Esophagus muscularis mucosa (tissue), 3 donors: ENCODE measurements around the gene ZDHHC13.

Experiments
- POLR2AphosphoS5 ChIP-seq, 2 donors: sonication (generic); formaldehyde crosslinking; IDR thresholded peaks; one replicate each; pipeline ENCODE4 v1.6.1; 2017; ENCODE audit warnings: antibody characterized with exemption in 2 of 2
- TF ChIP-seq, protein P1 (sequence below), 3 experiments: fragments of 200-600 bp in 2 of 3; fragments of 450-650 bp in 1 of 3; sonication (generic) in 2 of 3; IDR thresholded peaks; one replicate each; pipeline ENCODE4 v1.5.1; 2017 to 2019; ENCODE audit warnings: antibody characterized with exemption in 3 of 3, mild to moderate bottlenecking in 2 of 3, moderate library complexity in 1 of 3

DNA sequence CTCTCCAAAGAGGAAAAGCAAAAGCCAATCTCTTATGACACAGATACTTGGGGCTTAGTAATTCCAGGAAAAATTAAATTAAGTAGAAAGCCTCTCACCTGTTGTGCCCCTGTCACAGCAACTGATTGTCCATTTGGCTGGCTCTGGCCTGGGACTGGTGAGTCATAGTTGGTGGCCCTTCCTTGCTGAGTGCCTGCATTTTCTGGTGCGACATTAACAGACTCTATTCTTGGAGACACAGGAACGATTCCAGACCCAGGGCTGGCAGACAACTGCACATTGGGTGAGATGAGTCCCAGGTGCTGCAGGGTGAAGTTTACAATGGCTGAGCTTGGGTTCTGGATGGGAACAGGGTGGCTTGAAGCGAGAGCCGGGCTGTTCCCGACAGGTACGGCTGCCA lies 108.2 kb downstream of the ZDHHC13 start:
- TF ChIP-seq POLR2AphosphoS5 (IDR thresholded peaks at IDR 0.05) = no peak
- TF ChIP-seq, protein P1, sequence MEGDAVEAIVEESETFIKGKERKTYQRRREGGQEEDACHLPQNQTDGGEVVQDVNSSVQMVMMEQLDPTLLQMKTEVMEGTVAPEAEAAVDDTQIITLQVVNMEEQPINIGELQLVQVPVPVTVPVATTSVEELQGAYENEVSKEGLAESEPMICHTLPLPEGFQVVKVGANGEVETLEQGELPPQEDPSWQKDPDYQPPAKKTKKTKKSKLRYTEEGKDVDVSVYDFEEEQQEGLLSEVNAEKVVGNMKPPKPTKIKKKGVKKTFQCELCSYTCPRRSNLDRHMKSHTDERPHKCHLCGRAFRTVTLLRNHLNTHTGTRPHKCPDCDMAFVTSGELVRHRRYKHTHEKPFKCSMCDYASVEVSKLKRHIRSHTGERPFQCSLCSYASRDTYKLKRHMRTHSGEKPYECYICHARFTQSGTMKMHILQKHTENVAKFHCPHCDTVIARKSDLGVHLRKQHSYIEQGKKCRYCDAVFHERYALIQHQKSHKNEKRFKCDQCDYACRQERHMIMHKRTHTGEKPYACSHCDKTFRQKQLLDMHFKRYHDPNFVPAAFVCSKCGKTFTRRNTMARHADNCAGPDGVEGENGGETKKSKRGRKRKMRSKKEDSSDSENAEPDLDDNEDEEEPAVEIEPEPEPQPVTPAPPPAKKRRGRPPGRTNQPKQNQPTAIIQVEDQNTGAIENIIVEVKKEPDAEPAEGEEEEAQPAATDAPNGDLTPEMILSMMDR (IDR thresholded peaks at IDR 0.05) = no peak
